OCI-LY7 (cell line): ENCODE data around the gene GRIP1.

Experiments used
- EZH2phosphoT487 ChIP-seq: fragments of 200-600 bp; sonication (generic); IDR thresholded peaks from 2 replicates; pipeline ENCODE4 v1.6.1; 2018; ENCODE audit warnings: low read depth, borderline replicate concordance, mild to moderate bottlenecking, mixed run types, antibody characterized with exemption, low read length, moderate library complexity, mixed read lengths
- TF ChIP-seq, protein P1 (sequence below): fragments of 200-600 bp; sonication (generic); conservative IDR thresholded peaks from 2 replicates; pipeline ENCODE4 v1.5.1; 2014; ENCODE audit warnings: mild to moderate bottlenecking, antibody characterized with exemption, low read length, moderate library complexity, mixed read lengths

DNA sequence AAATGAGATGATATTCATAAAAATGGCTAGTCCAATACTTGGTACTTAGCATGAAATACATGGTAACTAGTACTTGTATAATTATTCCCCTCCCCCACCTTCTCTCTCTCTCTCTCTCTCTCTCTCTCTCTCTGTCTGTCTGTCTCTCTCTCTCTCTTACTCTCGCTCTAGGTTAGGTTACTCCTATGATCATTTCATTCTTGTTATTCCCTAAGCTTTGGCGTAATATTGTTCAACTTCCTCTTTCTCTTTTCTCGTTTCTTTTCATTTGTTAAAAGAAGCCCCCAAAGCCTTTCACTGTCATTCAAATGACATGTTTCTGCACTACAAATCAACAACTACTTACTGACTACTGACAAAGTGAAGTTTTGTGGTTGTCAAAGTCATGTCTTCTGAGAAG lies 89.8 kb downstream of the GRIP1 start:
- TF ChIP-seq, protein P1, sequence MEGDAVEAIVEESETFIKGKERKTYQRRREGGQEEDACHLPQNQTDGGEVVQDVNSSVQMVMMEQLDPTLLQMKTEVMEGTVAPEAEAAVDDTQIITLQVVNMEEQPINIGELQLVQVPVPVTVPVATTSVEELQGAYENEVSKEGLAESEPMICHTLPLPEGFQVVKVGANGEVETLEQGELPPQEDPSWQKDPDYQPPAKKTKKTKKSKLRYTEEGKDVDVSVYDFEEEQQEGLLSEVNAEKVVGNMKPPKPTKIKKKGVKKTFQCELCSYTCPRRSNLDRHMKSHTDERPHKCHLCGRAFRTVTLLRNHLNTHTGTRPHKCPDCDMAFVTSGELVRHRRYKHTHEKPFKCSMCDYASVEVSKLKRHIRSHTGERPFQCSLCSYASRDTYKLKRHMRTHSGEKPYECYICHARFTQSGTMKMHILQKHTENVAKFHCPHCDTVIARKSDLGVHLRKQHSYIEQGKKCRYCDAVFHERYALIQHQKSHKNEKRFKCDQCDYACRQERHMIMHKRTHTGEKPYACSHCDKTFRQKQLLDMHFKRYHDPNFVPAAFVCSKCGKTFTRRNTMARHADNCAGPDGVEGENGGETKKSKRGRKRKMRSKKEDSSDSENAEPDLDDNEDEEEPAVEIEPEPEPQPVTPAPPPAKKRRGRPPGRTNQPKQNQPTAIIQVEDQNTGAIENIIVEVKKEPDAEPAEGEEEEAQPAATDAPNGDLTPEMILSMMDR = no peak
- no peak for TF ChIP-seq EZH2phosphoT487
